Esophagus mucosa (tissue), 1 donor: ENCODE measurements around the gene GMPR. TPM values are rescaled to one million over a fixed set of nuclear protein-coding genes. Genes with fewer than 3 reads are reported as not detected.

Experiments used
- ATAC-seq: fragments of 200-7000 bp; cut with Tn5 transposase; one replicate; pipeline ENCODE4 v1.9.1; 2020
- total RNA-seq: library from RNA; stranded (reverse); gene quantifications from one replicate; pipeline ENCODE4 v1.2.4, GENCODE V29; 2023
- donor health status: DM: yes; HTN: yes; CAD: no.

GMPR gene
- total RNA-seq, 1 donor from 2014 or later, result 0.80 TPM

DNA sequence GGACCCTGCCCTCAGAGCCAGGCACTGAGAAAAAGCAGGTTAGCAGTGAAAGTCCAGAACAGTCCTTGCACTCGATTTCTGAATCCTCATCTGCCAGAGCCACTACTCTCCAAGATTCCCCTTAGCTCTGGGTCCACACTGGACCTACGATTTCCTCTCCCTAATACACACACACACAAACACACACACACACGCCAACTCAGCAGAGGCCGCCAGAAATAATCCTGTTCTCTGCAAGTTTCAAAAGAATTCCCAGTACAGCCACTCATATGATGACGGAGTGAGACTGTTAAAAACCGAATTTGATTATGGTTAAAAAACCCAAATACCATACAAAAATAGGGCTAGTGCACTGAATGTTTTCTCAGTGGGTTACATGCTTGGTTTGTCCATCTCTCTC is 90.8 kb downstream of the GMPR start:
- ATAC-seq, result no peak

DNA sequence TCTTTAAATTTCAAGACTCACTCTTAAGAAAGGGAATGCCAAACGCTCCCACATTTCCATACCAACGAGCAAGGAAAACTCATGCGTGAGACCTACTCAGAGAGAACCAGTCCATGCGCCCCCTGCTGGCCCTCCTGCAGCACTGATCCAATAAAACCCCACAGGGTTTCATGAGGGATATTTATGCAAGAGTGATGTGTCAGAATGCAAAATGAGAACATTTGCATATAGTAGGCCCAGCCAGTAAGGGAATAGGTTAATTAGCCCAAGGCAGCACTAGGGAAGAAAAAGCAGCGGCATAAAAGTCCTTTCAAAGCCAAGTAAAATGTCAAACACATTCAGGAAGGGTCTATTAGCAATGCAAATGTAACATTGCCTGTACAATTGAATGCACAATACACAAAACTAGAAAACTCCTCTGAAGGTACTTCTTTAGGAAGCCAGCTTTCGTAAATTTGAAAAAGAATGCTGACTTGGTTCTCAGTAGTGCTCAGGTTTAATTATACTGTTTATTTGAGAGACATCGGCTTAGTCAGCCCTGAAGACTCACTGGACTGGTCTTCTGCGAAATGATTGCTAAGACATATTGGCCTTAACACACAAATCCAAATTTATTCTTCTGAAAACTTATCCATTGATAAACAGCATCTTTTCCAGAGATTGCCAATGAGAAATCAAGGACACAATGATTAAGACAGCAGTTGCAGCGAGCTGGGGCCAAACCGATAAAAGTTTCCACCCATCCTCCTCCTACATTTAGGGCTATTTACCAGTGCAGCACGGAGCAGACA is 93.2 kb downstream of the GMPR start:
- peak; percentile 72 for ATAC-seq

DNA sequence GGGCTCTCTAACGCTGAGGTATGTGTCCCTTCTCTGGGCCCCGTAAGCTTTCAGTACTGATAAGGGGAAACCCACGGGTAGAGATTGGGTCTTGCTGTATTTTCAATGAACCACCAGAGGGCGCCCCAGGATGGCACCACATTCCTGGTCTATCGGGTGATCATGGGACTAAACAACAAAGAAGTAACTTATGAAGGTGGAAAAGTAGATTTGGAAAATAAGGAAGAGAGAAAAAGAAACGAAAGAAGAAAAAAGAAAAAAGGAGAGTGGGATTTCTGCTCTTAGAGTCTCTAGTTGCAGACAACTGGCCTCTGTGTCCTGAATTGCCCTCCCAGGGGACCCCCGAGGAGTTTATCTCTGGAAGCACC is 93.8 kb downstream of the GMPR start:
- peak; percentile 67 for ATAC-seq

DNA sequence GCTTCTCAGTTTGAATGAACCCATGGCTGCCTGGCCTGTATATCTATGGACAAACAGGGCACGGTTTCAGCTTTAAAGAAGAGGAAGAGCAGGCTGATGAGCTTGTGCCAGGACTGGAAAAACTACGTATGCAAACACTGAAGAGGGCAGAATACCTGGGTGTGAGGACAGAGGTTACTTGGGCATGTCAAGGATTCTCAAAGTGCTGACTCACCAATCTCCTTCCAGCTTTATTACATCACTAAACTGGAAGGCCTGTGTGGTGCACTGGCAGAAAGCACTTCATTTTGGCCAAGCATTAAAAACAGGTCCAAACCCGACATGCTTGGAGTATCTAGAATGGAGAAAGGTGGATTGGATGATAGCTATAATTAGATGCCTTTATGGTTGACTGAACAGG is 95.2 kb downstream of the GMPR start:
- peak; percentile 86 for ATAC-seq

DNA sequence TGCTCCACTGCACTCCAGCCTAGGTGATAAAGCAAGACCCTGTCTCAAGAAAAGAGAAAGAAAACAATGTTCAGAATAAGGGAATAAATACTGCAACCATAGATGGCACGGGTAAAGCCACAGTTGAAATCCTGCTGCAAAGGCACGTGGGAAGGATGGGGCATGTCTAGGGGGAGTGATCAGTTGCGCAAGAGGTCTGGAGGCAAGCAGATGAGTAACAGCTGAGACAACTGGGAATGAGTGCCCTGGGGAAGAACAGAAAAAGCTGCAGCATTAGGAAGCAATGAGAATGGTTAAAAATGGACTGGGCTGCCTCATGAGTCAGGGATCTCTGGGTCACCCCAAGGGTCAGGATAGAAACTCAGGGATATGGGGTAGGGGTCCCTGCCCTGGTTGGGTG is 96.3 kb downstream of the GMPR start:
- peak; percentile 54 for ATAC-seq

DNA sequence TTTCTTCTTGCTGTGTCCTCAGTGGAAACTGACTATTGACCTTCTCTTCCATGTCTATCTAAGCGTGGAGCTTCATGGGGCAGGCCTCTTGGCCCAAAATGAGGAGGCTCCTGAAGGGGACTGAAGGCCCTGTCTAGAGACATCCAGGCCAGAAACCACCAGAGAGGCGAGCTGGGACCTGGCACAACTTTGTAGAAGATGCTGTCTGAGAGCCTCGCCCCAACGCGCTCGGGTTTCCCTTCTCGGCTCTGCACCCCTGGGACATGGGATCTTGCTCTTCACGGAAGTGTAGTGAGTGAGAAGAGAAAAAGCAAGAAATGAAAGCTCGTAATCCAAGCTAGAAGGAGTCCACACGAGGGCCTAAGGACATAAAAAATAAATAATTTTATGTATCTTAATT is 96.8 kb downstream of the GMPR start:
- no peak for ATAC-seq

DNA sequence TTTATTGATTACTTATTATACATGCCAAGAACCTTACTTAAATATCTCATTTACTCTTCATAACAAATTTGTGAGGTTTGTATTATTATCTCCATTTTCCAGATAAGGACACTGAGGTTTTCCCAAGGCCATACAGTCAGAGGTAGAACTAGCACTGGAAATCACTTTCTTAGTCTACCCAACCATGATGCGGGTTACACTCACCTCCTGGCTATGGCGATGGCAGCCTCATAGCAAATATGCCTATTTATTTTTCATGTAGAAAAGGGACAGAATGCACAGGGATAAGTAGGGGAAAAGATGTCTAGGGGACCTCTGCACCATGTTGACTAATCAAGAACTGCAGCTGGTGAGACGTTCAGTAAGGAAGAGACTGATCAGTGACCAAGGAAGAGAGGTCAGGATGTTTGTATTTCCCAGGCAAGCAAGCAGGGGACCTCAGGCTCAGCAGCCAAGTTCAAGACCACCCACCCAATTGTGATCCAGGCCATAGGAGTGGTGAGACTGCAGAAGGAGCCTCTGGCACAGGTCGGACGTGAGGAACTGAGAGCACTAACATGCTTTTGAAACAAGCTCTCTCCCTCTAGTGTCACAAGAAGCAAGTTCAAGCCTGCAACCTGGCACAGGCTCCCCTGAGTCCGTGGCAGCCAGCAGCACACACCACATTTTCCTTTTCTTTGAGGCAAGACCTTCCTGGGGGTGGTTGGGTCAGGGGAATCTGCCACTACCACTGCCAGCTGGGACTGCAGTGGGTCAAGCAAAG is 97.8 kb downstream of the GMPR start:
- ATAC-seq, result peak; percentile 32

DNA sequence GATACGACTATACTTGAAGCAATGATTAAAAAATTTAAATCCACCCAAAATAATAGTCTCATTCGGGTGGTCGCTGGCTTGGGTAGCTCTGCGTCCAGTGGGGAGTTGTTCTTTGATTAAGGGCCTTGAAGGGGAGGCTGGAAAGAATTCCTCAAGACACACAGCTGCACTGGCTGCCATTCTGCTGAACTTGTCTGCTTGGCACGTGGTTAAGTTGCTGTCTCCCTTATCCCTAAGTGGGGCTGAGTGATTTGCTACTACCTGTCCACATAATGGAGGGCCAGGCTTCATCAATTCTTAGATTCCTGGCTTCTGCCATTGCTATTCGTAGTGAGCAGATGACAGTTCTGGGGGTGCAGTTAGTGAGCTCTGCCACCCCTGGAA is 98.5 kb downstream of the GMPR start:
- ATAC-seq, result no peak

DNA sequence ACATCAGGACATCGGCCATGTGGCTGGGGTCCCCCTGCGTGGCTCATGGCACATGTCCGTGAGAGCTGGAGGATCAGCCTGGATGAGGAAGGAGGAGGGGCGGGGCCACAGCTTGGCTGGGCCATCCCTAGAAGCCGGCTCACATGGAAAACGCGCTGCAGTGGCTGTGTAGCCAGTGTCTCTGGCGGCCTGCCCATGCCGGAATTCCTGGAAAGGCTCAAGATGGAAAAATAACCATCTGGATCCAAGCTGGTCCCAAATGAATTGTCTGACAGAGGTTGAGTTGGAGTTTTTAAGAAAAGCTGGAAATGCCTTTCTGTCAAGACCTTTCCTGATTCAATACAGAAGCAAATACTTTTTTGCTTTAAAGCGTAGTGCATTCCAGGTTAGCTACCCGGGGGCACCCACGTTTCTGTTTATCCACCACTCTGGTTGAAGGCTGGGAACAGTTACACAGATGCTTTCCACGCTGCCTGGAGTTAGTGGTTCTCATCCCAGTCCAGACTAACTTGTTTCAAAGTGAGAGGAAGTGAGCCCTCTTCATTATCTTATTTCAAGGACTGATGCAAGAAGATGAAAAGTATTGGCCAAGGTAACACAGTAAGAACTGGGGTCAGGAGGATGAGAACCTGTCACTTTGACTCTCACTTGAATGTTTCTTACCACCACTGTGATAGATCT is 99.0 kb downstream of the GMPR start:
- peak; percentile 21 for ATAC-seq

DNA sequence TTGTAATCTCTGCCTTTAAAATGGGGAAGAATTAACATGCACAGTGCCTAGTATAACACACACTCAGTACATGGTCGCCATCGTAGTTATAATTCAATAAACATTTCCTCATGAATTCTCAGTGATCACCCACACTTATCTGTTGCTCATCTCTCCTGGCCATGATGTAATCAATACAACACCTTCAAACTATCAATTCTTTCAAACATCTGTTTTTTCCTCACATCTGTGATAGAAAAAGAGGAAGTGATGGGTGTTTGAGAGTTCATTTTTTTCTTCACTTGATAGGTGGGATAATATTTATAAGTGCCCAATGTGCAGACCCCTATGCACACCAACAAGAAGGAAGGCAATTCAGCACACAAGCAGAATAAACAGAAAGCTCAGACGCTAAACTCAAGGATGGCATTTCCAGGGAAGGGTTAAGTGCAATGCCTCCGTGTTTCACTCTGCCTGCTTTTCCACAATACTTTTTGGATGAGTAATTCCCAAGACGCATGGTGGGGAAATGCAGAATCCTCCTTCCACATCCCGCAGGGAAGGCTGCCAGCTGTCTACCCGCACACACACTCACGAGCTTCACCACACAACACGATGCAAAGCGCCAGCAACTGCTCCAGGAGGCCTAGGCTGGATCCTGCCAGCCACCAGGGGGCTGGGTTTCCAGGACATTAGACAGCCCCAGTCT is 100.3 kb downstream of the GMPR start:
- ATAC-seq, result peak; percentile 36

DNA sequence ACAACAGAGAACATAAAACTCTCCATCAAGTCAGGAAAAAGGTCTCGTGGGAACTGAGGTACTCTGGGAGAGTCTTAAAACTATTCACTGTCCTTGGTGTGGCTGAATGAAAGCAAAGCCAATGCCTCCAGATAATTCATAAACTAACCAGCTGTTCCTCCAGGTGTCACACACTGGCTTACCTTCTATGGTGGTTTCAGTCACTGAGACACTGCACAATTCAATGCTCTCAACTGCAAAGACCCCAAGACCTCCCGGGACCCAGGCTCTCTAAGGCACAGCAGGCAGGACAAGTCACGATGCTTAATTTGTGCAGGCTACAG is 100.8 kb downstream of the GMPR start:
- ATAC-seq, result no peak

DNA sequence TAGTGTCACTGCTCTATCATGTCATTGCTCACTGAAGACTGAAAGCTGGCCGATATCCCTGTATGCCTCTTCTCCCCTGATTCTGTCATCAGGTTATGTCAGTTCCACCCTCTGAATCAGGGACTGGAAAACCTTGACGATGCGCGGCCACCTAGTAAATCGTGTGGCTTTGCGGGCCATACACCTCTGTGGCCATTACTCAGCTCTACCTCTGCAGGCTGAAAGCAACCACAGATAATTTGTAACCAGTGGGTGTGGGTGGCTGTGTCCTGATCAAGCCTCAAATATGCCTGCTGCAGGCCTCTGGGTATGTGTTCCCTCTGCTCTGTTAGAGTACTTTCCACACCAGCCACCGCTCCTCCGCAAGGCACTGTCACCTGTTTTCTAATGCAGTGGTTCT is 105.2 kb downstream of the GMPR start:
- ATAC-seq, result no peak

DNA sequence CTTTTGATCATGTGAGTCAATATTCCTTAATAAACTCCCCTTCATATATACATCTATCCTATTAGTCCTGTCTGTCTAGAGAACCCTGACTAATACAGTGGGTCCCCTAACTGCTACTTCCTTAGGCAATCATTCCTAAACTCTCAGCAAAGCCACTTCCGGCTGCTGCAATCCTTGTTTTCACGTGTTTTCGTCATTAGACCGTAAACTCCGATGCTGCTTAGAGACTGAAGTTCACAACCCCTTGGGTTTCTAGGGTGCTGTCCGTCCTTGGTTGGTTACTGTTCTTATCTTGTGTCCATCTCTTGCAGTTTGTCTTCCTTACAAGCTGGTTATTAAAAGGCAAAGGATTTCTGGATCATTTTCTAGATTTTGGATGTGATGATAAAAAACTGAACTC is 106.4 kb downstream of the GMPR start:
- no peak for ATAC-seq

Other genes starting within 250 kb of the GMPR start
- 10.6 TPM for gene MYLIP, start 109.5 kb upstream of the GMPR start, total RNA-seq